ENCODE data around the gene TSPAN9.

TSPAN9 gene

GRCh38 chr12:3073438-3074250 lies 3.5 kb upstream of the TSPAN9 start:
- no peak overlapping the region for H3K4me3 Mint-ChIP-seq
- no peaks in the 10 kb centered on the region for H3K36me3 Mint-ChIP-seq (ENCODE audit: low read depth)
- no peaks in the 10 kb centered on the region for H3K9me3 Mint-ChIP-seq
- peaks cover 40% of the 10 kb centered on the region for H3K4me1 Mint-ChIP-seq
- H3K27me3 Mint-ChIP-seq (ENCODE audit: low read depth, poor library complexity) = peaks cover 19% of the 10 kb centered on the region
- DNase-seq = peak; percentile 90
- H3K27ac Mint-ChIP-seq = no peak overlapping the region
- TF ChIP-seq, protein P1, sequence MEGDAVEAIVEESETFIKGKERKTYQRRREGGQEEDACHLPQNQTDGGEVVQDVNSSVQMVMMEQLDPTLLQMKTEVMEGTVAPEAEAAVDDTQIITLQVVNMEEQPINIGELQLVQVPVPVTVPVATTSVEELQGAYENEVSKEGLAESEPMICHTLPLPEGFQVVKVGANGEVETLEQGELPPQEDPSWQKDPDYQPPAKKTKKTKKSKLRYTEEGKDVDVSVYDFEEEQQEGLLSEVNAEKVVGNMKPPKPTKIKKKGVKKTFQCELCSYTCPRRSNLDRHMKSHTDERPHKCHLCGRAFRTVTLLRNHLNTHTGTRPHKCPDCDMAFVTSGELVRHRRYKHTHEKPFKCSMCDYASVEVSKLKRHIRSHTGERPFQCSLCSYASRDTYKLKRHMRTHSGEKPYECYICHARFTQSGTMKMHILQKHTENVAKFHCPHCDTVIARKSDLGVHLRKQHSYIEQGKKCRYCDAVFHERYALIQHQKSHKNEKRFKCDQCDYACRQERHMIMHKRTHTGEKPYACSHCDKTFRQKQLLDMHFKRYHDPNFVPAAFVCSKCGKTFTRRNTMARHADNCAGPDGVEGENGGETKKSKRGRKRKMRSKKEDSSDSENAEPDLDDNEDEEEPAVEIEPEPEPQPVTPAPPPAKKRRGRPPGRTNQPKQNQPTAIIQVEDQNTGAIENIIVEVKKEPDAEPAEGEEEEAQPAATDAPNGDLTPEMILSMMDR (IDR thresholded peaks at IDR 0.05) = peak; percentile 99

GRCh38 chr12:3075315-3075714 lies 1.9 kb upstream of the TSPAN9 start:
- Mint-ChIP-seq H3K27me3 (ENCODE audit: low read depth, poor library complexity) (peaks cover 14% of the 10 kb centered on the region), H3K4me3 (peak overlapping the region; percentile 19), H3K9me3 (no peaks in the 10 kb centered on the region), H3K36me3 (ENCODE audit: low read depth) (no peaks in the 10 kb centered on the region), H3K4me1 (peaks cover 34% of the 10 kb centered on the region), H3K27ac (no peak overlapping the region)
- TF ChIP-seq, protein P1 (IDR thresholded peaks at IDR 0.05) = no peak
- no peak for DNase-seq

DNA sequence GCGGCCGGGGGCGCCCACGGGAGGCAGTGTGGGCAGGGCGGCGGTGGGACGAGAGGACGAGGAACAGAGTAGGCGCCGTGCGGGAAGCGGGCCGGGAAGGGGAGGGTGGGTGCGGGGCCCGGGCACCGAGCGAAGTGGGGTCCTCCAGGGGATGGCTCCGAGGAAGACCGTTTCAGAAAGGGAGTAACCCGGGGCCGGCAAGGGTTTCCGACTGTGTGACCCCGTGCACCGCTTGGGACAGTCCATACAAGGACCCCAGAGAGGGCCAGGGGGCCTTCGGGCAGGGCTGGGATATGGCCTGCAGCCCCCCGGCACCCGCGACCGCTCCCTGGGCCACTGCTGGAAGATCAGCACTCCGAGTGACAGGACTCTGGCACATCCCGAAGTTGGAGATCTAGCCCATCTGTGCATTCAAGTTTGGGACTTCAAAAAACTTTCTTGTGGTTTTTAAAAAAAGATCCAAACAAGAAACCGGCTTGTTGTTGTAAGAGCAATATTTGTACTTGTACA lies 448 bp downstream of the TSPAN9 start:
- H3K36me3 Mint-ChIP-seq (ENCODE audit: low read depth) = peaks cover 9% of the 10 kb centered on the region
- DNase-seq = no peak
- H3K27me3 Mint-ChIP-seq (ENCODE audit: low read depth, poor library complexity) = peaks cover 17% of the 10 kb centered on the region
- H3K27ac Mint-ChIP-seq = no peak overlapping the region
- TF ChIP-seq, protein P1 (IDR thresholded peaks at IDR 0.05) = no peak
- peak overlapping the region; percentile 82 for H3K4me3 Mint-ChIP-seq
- peaks cover 7% of the 10 kb centered on the region for H3K9me3 Mint-ChIP-seq
- peaks cover 35% of the 10 kb centered on the region for H3K4me1 Mint-ChIP-seq

DNA sequence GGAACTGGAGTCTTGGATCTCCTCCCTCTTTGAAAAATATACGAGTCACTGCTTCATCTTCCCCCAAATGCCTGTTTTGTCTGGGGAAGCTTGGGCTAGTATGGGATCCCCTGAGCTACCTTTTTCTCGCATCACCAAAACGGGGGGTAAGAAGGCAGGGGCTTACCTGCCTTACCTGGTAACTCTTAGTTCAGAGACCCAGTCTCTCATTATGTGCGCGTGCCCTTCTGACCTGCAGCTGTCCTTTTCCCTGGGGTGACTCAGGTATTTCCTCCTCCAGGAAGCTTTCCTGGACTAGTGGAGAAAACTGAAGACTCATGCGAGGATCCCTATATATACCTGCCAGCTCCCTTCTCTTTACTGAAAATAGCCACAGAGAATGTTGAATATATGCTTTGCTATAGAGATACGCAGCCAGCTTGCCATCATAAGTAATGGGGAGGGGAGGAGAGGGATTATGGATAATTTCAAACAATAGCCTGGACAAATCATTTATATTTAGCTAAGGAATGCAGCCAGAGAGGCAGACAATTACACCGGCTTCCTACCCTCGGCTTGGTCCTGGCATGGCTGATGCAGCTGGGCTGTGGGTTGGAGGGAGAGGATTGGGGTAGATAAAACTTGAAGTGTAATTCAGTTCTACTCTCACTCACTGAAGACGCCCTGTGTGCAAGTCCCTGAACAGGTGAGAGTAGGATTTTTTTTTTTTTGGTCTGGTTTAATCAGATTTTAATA lies 1.1 kb downstream of the TSPAN9 start:
- TF ChIP-seq, protein P1 (IDR thresholded peaks at IDR 0.05) = no peak
- peaks cover 17% of the 10 kb centered on the region for H3K27me3 Mint-ChIP-seq (ENCODE audit: low read depth, poor library complexity)
- no peak for DNase-seq
- H3K9me3 Mint-ChIP-seq = peaks cover 9% of the 10 kb centered on the region
- peaks cover 15% of the 10 kb centered on the region for H3K36me3 Mint-ChIP-seq (ENCODE audit: low read depth)
- no peak overlapping the region for H3K27ac Mint-ChIP-seq
- H3K4me1 Mint-ChIP-seq = peaks cover 36% of the 10 kb centered on the region
- H3K4me3 Mint-ChIP-seq = peak overlapping the region; percentile 82

DNA sequence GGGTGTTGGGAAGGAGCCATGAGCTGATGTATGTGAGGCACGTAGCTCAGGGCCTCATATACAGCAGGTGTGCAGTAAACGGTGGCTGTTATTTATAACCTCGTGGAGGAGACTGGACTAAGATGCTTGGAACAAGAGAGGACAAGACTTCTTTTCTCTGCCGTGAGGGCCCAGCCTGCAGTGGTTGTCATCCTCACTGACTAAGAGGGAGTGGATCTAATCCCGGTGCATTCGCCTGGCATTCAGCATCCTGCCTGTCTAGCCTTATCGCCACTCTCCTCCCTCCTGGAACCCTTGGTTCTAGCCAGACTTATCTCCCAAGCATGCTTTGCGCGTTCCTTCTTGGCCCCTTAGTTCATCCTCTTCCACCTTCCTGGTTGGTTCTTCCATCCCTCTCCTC lies 3.9 kb downstream of the TSPAN9 start:
- TF ChIP-seq, protein P1 (IDR thresholded peaks at IDR 0.05) = no peak
- Mint-ChIP-seq H3K27ac (no peak overlapping the region), H3K27me3 (ENCODE audit: low read depth, poor library complexity) (peaks cover 12% of the 10 kb centered on the region), H3K4me1 (peaks cover 48% of the 10 kb centered on the region), H3K36me3 (ENCODE audit: low read depth) (peaks cover 31% of the 10 kb centered on the region), H3K4me3 (no peak overlapping the region), H3K9me3 (peaks cover 9% of the 10 kb centered on the region)
- no peak for DNase-seq
